ENCODE data around the gene EHMT1. TPM values are rescaled to one million over a fixed set of nuclear protein-coding genes. Genes with fewer than 3 reads are reported as not detected.
A peak's percentile ranks its signal among the peaks of the same experiment; 100 is the strongest.

Gene EHMT1
- total RNA-seq, 2 donors from 2014 or later, result 67.5 to 69.3 TPM

DNA sequence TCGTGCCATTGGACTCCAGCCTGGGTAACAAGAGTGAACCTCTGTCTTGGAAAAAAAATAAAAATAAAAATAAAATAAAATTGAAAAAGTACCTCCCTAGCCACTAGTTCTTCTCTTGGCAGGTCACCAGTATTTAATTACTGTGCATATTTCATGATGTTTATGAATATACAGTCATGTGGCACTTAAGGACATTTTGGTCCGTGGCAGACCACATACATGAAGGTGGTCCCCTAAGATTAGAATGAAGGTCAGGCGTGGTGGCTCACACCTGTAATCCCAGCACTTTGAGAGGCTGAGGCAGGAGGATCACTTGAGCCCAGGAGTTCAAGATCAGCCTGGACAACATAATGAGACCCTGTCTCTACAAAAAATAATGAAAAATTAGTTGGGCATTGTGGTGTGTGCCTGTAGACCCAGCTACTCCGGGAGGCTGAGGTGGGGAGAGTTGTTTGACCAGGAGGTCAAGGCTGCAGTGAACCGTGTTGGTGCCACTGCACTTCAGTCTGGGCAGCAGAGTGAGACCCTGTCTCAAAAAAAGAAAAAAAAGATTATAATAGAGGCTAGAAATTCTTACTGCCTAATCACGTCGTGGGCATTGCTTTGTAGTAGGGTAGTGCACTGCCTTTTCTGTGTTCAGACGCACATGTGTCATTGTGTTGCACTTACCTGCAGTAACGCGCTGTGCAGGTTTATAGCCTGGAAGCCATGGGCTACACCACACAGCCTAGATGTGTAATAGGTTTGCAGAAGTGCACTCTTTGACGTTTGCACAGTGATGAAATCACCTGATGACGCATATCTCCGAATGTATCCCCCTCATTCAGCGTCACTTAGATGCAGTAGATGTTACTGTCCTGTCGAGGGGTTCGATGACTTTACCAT lies 12.8 kb downstream of the EHMT1 start:
- DNase-seq, result no peak
- ATAC-seq (replicated peaks in 1 of 2), result no peak
- H3K4me3 Mint-ChIP-seq, result no peak overlapping the region
- H3K4me1 Mint-ChIP-seq (ENCODE audit: low read depth), result peaks cover 48% of the 10 kb centered on the region
- no peak overlapping the region for H3K27ac Mint-ChIP-seq
- no peaks in the 10 kb centered on the region for H3K36me3 Mint-ChIP-seq (ENCODE audit: insufficient read depth in 2 of 2)
- H3K9me3 Mint-ChIP-seq, result no peaks in the 10 kb centered on the region
- H3K27me3 Mint-ChIP-seq (ENCODE audit: low read depth), result no peaks in the 10 kb centered on the region

GRCh38 chr9:137632230-137633161 lies 13.7 kb downstream of the EHMT1 start:
- Mint-ChIP-seq H3K36me3 (ENCODE audit: insufficient read depth in 2 of 2) (no peaks in the 10 kb centered on the region), H3K9me3 (no peaks in the 10 kb centered on the region), H3K4me3 (no peak overlapping the region), H3K4me1 (ENCODE audit: low read depth) (peaks cover 45% of the 10 kb centered on the region), H3K27ac (no peak overlapping the region), H3K27me3 (ENCODE audit: low read depth) (no peaks in the 10 kb centered on the region)
- no peak for DNase-seq
- ATAC-seq (replicated peaks in 1 of 2), result no peak

DNA sequence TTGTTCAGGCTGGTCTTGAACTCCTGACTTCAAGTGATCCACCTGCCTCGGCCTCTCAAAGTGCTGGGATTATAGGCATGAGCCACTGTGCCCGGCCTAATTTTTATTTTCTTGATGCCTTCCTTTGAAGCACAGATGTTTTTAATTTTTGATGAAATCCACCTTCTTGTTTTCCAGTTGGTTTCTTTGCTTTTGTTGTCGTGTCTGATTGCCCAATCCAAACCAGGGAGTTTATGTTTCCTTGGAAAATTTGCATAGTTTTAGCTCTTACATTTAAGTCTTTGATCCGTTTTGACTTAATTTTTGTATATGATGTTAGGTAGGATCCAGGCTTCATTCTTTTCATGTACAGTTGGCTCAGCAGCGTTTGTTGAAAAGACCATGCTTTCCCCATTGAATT lies 15.2 kb downstream of the EHMT1 start:
- Mint-ChIP-seq H3K27me3 (ENCODE audit: low read depth) (no peaks in the 10 kb centered on the region), H3K27ac (peak overlapping the region; percentile 39), H3K4me1 (ENCODE audit: low read depth) (peaks cover 41% of the 10 kb centered on the region), H3K4me3 (no peak overlapping the region), H3K9me3 (no peaks in the 10 kb centered on the region), H3K36me3 (ENCODE audit: insufficient read depth in 2 of 2) (peaks cover 0 to 6% of the 10 kb centered on the region in 2 donors)
- ATAC-seq (replicated peaks in 1 of 2) (no peak), DNase-seq (no peak)

DNA sequence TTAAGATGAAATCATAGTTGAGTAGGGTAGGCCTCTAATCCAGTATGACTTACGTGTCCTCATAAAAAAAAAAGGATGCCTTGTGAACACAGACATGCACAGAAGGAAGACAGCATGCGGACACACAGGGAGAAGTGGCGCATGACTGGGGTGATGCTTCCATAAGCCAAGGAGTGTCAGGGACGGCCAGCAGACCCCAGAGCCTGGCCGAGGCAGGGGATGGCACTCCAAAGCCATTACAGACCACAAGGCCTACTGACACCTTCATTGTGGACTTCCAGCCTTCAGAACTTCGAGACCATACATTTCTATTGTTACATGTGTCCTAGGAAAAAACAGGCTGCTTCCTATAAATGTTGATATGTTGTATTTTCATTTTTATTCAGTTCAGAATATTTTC lies 19.9 kb downstream of the EHMT1 start:
- Mint-ChIP-seq H3K27ac (peak overlapping the region; percentile 100), H3K9me3 (no peaks in the 10 kb centered on the region), H3K4me3 (peak overlapping the region; percentile 64 to 100), H3K4me1 (ENCODE audit: low read depth) (peaks cover 34% of the 10 kb centered on the region), H3K27me3 (ENCODE audit: low read depth) (no peaks in the 10 kb centered on the region), H3K36me3 (ENCODE audit: insufficient read depth in 2 of 2) (peaks cover 2 to 11% of the 10 kb centered on the region in 2 donors)
- no peak for DNase-seq
- ATAC-seq (replicated peaks in 1 of 2), result no peak

GRCh38 chr9:137639303-137640051 lies 20.7 kb downstream of the EHMT1 start:
- Mint-ChIP-seq H3K4me3 (peak overlapping the region; percentile 64 to 100), H3K36me3 (ENCODE audit: insufficient read depth in 2 of 2) (peaks cover 2 to 14% of the 10 kb centered on the region in 2 donors), H3K27ac (peak overlapping the region; percentile 100), H3K9me3 (no peaks in the 10 kb centered on the region), H3K4me1 (ENCODE audit: low read depth) (peaks cover 38% of the 10 kb centered on the region), H3K27me3 (ENCODE audit: low read depth) (no peaks in the 10 kb centered on the region)
- no peak for DNase-seq
- ATAC-seq (replicated peaks in 1 of 2), result peak; percentile 82 to 84

DNA sequence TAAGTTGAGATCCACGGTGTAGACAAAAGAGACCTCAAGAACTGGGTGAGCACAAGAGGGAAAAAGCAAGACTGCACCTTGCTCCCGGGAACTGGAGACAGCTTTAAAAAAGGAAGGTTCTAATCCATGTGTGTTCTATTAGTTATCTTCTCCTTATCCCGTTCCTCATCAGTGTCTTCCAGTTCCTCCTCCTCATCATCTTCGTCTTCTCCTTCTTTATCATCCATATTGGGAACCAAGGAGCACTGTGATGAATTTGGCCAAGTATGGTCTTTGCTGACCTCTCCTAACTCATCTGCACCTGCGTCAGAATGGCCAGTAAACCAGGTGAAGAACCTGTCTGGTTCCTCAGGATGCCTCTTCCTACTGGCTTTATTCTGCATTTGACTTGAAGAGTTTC lies 22.1 kb downstream of the EHMT1 start:
- no peaks in the 10 kb centered on the region for H3K27me3 Mint-ChIP-seq (ENCODE audit: low read depth)
- no peaks in the 10 kb centered on the region for H3K9me3 Mint-ChIP-seq
- DNase-seq (no peak), ATAC-seq (replicated peaks in 1 of 2) (no peak)
- peak overlapping the region; percentile 100 for H3K27ac Mint-ChIP-seq
- peak overlapping the region in 1 of 2 donors; percentile 29 for H3K4me3 Mint-ChIP-seq
- peaks cover 38% of the 10 kb centered on the region for H3K4me1 Mint-ChIP-seq (ENCODE audit: low read depth)
- H3K36me3 Mint-ChIP-seq (ENCODE audit: insufficient read depth in 2 of 2), result peaks cover 2 to 14% of the 10 kb centered on the region in 2 donors

DNA sequence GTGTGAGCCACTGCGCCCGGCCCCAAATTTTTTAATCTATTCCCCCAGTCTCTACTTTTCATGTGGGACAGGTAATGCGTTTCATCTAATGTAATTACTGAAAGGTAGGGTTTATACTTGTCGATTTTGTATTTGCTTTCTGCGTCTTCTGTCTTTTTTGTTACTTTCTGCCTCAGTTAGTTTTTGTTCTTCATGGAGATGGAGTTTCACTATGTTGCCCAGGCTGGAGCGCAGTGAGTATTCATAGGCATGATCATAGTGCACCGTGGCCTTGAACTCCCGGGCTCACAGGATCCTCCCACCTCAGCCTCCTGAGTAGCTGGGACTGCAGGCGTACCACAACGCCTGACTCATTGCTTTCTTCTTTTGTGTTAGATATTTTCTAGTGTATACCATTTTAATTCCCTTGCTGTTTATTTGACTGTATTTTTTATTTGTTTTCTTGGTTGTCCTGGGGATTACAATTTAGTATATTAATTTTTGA lies 23.4 kb downstream of the EHMT1 start:
- H3K9me3 Mint-ChIP-seq, result no peaks in the 10 kb centered on the region
- H3K36me3 Mint-ChIP-seq (ENCODE audit: insufficient read depth in 2 of 2), result peaks cover 2 to 17% of the 10 kb centered on the region in 2 donors
- peaks cover 49% of the 10 kb centered on the region for H3K4me1 Mint-ChIP-seq (ENCODE audit: low read depth)
- ATAC-seq (replicated peaks in 1 of 2), result no peak
- DNase-seq, result no peak
- no peak overlapping the region for H3K4me3 Mint-ChIP-seq
- H3K27me3 Mint-ChIP-seq (ENCODE audit: low read depth), result no peaks in the 10 kb centered on the region
- no peak overlapping the region for H3K27ac Mint-ChIP-seq

GRCh38 chr9:137642892-137643291 lies 24.1 kb downstream of the EHMT1 start:
- no peak for ATAC-seq (replicated peaks in 1 of 2)
- Mint-ChIP-seq H3K36me3 (ENCODE audit: insufficient read depth in 2 of 2) (peaks cover 2 to 14% of the 10 kb centered on the region in 2 donors), H3K27me3 (ENCODE audit: low read depth) (no peaks in the 10 kb centered on the region), H3K27ac (no peak overlapping the region), H3K9me3 (no peaks in the 10 kb centered on the region), H3K4me3 (no peak overlapping the region), H3K4me1 (ENCODE audit: low read depth) (peaks cover 56% of the 10 kb centered on the region)
- no peak for DNase-seq

DNA sequence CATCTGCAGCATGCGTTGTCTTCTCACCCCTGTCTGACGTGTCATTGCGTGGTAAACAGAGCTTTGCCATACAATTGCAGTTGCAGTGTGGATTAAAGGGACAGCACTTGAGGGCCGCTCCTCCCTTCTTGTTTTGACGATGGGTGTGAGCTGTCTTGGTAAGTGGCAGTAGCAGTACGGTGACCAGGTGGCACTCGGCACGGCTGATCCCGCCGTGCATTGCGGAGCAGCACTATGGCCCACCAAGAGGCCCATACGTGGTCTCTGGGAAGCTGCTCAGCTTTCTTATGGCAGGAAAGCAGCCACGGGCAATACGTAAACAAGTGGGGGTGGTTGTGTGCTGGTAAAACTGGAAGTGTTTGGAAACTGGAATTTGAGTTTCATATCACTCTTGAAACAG lies 25.1 kb downstream of the EHMT1 start:
- DNase-seq (no peak), ATAC-seq (replicated peaks in 1 of 2) (no peak)
- Mint-ChIP-seq H3K4me1 (ENCODE audit: low read depth) (peaks cover 52% of the 10 kb centered on the region), H3K27me3 (ENCODE audit: low read depth) (no peaks in the 10 kb centered on the region), H3K27ac (no peak overlapping the region), H3K4me3 (no peak overlapping the region), H3K9me3 (no peaks in the 10 kb centered on the region), H3K36me3 (ENCODE audit: insufficient read depth in 2 of 2) (peaks cover 2 to 11% of the 10 kb centered on the region in 2 donors)

DNA sequence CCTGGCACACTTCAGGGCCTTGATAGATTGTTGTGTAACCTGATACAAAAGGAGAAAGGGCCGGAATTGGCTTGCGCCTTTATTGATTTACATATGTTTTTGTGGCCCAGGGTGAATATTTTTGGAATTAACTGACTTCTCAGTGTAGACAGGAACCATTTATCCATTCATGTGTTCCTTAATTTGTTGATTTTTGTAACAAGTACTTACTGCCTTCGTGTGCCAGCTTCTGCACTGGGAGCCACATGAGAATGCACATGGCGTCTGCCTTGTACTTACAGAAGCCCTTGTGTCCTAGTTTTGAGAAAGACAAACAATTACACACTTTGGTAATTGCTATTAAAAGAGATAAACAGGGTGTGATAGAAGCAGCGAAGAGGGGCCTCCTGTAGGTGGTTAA lies 26.4 kb downstream of the EHMT1 start:
- Mint-ChIP-seq H3K4me3 (no peak overlapping the region), H3K4me1 (ENCODE audit: low read depth) (peaks cover 55% of the 10 kb centered on the region), H3K27ac (no peak overlapping the region), H3K36me3 (ENCODE audit: insufficient read depth in 2 of 2) (peaks cover 2 to 13% of the 10 kb centered on the region in 2 donors), H3K27me3 (ENCODE audit: low read depth) (no peaks in the 10 kb centered on the region), H3K9me3 (no peaks in the 10 kb centered on the region)
- DNase-seq, result no peak
- ATAC-seq (replicated peaks in 1 of 2), result no peak

DNA sequence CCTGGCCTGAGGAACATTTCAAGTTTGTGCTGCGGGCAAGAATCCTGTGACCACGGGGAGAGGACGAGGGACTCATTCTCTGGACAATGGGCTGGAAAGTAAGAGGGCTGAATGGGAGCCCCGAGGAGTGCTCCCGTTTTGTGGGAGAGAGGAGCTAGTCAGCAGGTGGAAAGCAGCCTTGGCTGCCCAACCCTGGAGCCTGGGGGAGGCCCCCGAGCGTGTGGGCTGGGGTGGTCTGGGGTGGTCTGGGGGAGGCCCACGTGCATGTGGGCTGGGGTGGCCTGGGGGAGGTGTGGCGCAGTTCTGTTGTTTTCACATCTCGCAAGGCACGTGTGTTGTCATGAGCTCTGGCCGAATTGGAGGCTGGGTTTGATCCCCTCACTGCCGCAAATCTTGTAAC lies 27.5 kb downstream of the EHMT1 start:
- DNase-seq (no peak), ATAC-seq (replicated peaks in 1 of 2) (no peak)
- Mint-ChIP-seq H3K9me3 (no peaks in the 10 kb centered on the region), H3K27me3 (ENCODE audit: low read depth) (no peaks in the 10 kb centered on the region), H3K36me3 (ENCODE audit: insufficient read depth in 2 of 2) (peaks cover 2 to 13% of the 10 kb centered on the region in 2 donors), H3K4me3 (no peak overlapping the region), H3K4me1 (ENCODE audit: low read depth) (peaks cover 62% of the 10 kb centered on the region), H3K27ac (no peak overlapping the region)

GRCh38 chr9:137647096-137647714 lies 28.4 kb downstream of the EHMT1 start:
- H3K27ac Mint-ChIP-seq, result no peak overlapping the region
- DNase-seq, result no peak
- no peaks in the 10 kb centered on the region for H3K27me3 Mint-ChIP-seq (ENCODE audit: low read depth)
- H3K4me1 Mint-ChIP-seq (ENCODE audit: low read depth), result peaks cover 55% of the 10 kb centered on the region
- H3K9me3 Mint-ChIP-seq, result no peaks in the 10 kb centered on the region
- ATAC-seq (replicated peaks in 1 of 2), result peak in 1 of 2 donors; percentile 9
- peak overlapping the region in 1 of 2 donors; percentile 38 for H3K4me3 Mint-ChIP-seq
- peaks cover 2 to 10% of the 10 kb centered on the region in 2 donors for H3K36me3 Mint-ChIP-seq (ENCODE audit: insufficient read depth in 2 of 2)

All from activated T-cell treated with anti-CD3 and anti-CD28 coated beads, Interleukin-2, amount 50 U/mL, for 72 hours (primary cell).